K562 treated with DMSO at 1 percent for 4 hours (cell line): ENCODE measurements around the gene MUCL1. TPM values are rescaled to one million over a fixed set of nuclear protein-coding genes. Genes with fewer than 3 reads are reported as not detected.

Experiments used
- total RNA-seq: library from RNA; unstranded; fragments of 300-600 nt; gene quantifications from 2 replicates; pipeline ENCODE4 v1.2.3, GENCODE V29; 2022; ENCODE audit not compliant: insufficient read depth

Gene MUCL1, protein sequence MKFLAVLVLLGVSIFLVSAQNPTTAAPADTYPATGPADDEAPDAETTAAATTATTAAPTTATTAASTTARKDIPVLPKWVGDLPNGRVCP
- total RNA-seq, result not detected in 2 replicates

DNA sequence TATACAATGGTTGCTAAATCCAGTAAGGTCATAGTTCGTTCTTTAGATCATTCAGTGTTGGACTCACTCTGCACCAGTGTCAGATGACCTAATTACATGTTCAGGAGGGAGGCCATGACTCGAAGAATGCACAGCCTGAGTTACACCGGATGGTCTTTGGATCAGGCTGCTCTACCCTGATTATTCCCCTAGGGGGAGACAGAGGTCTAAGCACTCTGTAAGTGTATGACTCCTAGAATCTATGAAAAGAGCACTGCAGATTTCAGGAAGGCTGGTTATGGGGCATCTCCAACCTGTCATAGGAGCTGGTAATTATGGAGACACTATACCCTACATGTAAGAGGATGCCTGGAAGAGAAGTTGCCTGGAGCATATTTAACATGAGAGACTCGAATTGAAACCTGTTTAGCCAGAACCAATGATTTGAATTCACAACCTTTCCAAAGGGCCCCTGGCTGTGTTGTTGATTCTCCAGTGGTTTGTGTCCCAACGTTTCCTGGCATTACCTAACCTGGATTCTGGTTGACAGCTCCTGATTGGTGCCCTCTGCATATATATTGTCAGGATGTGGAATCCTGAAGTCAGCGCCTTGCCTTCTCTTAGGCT lies at the start of gene MUCL1:
Gene MUCL1, plus strand, starts transcription at position 584 of the 606 bp plus-strand sequence. CDS start 67 bp downstream, outside the sequence.

Other genes starting within 250 kb of the MUCL1 start
- not detected in 2 replicates for gene LACRT, start 219.6 kb upstream of the MUCL1 start, total RNA-seq
- gene DCD, start 206.2 kb upstream of the MUCL1 start, total RNA-seq, result not detected in 2 replicates
- gene TESPA1, start 130.2 kb downstream of the MUCL1 start, total RNA-seq, result 5.6 and 9.5 TPM in 2 replicates
- not detected in 2 replicates for gene NEUROD4, start 165.5 kb downstream of the MUCL1 start, total RNA-seq